ENCODE results near the gene C3orf80.
"Not testable (repeated sequence)": the region's sequence is repeated elsewhere in the genome, so short reads cannot be mapped to it uniquely, and the experiment has no call there.

The C3orf80 gene

GRCh38 chr3:160225176-160226025, at the start of gene C3orf80:
C3orf80 (plus strand) TSS chr3:160225422; CDS start chr3:160225636, 214 bp downstream.
- peak; percentile 66 for DNase-seq (ENCODE audit: extremely low spot score)
- peak; percentile 49 for TF ChIP-seq CTCF (IDR thresholded peaks at IDR 0.05; ENCODE audit: control extremely low read depth, extremely low read depth, low read depth, missing control alignments)
- ChIA-PET POLR2A (no interaction called here), CTCF (interaction anchor here (0.7 to 1.9 kb wide), 11 partner anchors 11 to 193 kb away, joined by 3 to 5 read pairs (median 3); no protein-coding TSS in a partner anchor)

- CTCF ChIA-PET, result interaction anchor here (1.7 kb wide), 1 partner anchor 14 kb away, joined by 7 read pairs; no protein-coding TSS in a partner anchor
- POLR2A ChIA-PET, result no interaction called here
- TF ChIP-seq CTCF (IDR thresholded peaks at IDR 0.05; ENCODE audit: control extremely low read depth, extremely low read depth, low read depth, missing control alignments), result no peak
- no peak for DNase-seq (ENCODE audit: extremely low spot score)
Measured at GRCh38 chr3:160176923-160177322, 48.3 kb upstream of the C3orf80 start.

GRCh38 chr3:160178661-160179060, 46.6 kb upstream of the C3orf80 start:
- POLR2A ChIA-PET; DNase-seq (ENCODE audit: extremely low spot score); CTCF ChIA-PET: not testable (repeated sequence)

- CTCF ChIA-PET, result interaction anchor here (1.4 kb wide), 1 partner anchor 9 kb away, joined by 3 read pairs; no protein-coding TSS in a partner anchor
- DNase-seq (ENCODE audit: extremely low spot score); POLR2A ChIA-PET: not testable (repeated sequence)
Measured at GRCh38 chr3:160179403-160179802, 45.8 kb upstream of the C3orf80 start.

- no peak for TF ChIP-seq CTCF (IDR thresholded peaks at IDR 0.05; ENCODE audit: control extremely low read depth, extremely low read depth, low read depth, missing control alignments)
- DNase-seq (ENCODE audit: extremely low spot score), result no peak
- POLR2A ChIA-PET, result no interaction called here
- CTCF ChIA-PET, result interaction anchor here (1.4 kb wide), 1 partner anchor 8 kb away, joined by 3 read pairs; no protein-coding TSS in a partner anchor
Measured at GRCh38 chr3:160179906-160180305, 45.3 kb upstream of the C3orf80 start.

- no peak for DNase-seq (ENCODE audit: extremely low spot score)
- ChIA-PET CTCF (no interaction called here), POLR2A (no interaction called here)
- TF ChIP-seq CTCF (IDR thresholded peaks at IDR 0.05; ENCODE audit: control extremely low read depth, extremely low read depth, low read depth, missing control alignments), result no peak
Measured at GRCh38 chr3:160180581-160181216, 44.5 kb upstream of the C3orf80 start.

- CTCF ChIA-PET, result interaction anchor here (1.4 to 1.6 kb wide), 2 partner anchors 11 to 42 kb away, joined by 3 to 6 read pairs; no protein-coding TSS in a partner anchor
- no peak for DNase-seq (ENCODE audit: extremely low spot score)
- no peak for TF ChIP-seq CTCF (IDR thresholded peaks at IDR 0.05; ENCODE audit: control extremely low read depth, extremely low read depth, low read depth, missing control alignments)
- POLR2A ChIA-PET, result no interaction called here
Measured at GRCh38 chr3:160183345-160184076, 41.7 kb upstream of the C3orf80 start.
